ENCODE data around the gene STAT5B. TPM values are rescaled to one million over a fixed set of nuclear protein-coding genes. Genes with fewer than 3 reads are reported as not detected.

Gene STAT5B
- total and polyA plus RNA-seq, 9 of the 15 experiments (the other 6 are each of a cell fraction or from before 2014, with no cell fraction given) = 20.8 to 176 (median 92.4) TPM

GRCh38 chr17:42236760-42237159, 39.4 kb downstream of the STAT5B start:
- no TSS peak for BruUV-seq (replicated peaks)
- H3K4me1 ChIP-seq (replicated peaks in 1 of 2; ENCODE audit: control insufficient read depth in 2 of 2, insufficient read depth in 2 of 2, low read length in 2 of 2) = peaks cover 4 to 9% of the 10 kb centered on the region in 2 experiments; a peak in 3 of 5 replicates
- POLR2A ChIA-PET = interaction anchor here (0.5 to 2.0 kb wide), 2 partner anchors 14 to 184 kb away, joined by 3 to 6 read pairs; no protein-coding TSS in a partner anchor
- CTCF ChIA-PET (ENCODE audit: low intra/inter-chr PET ratio) = no interaction called here
- DNase-seq (ENCODE audit: extremely low read depth in 1 of 4, low spot score in 3 of 4) = no peak
- peaks cover 96% of the 10 kb centered on the region for H3K79me2 ChIP-seq (ENCODE audit: control insufficient read depth, insufficient read depth, low read length)
- 86% methylated on average over 7 of the region's 7 CpGs for WGBS (ENCODE audit: insufficient coverage, low coverage, missing lambda C conversion rate)
- peaks cover 36% of the 10 kb centered on the region for H3K36me3 ChIP-seq (ENCODE audit: control insufficient read depth, insufficient read depth, low read length)
- H3K9me1 ChIP-seq (ENCODE audit: control insufficient read depth, insufficient read depth, low read length) = no peaks in the 10 kb centered on the region
- H3K4me3 ChIP-seq = no peak overlapping the region
- no peak overlapping the region for H3K27ac ChIP-seq (ENCODE audit: extremely low read depth, low read depth, low read length)
- FAIRE-seq = no peak
- intact Hi-C loops (cut with micrococcal nuclease) (no loop called here), in situ Hi-C loops (cut with MboI) (no loop called here)
- no peak for ATAC-seq
- no peak overlapping the region for H2AFZ ChIP-seq (ENCODE audit: low read depth, low read length)
- H3K9ac ChIP-seq (ENCODE audit: insufficient read depth in 1 of 2, low read depth in 2 of 2, low read length in 2 of 2) = no peak overlapping the region
- no peaks in the 10 kb centered on the region for H4K20me1 ChIP-seq (replicated peaks; ENCODE audit: control insufficient read depth, insufficient read depth, low read length)
- no peaks in the 10 kb centered on the region for H3K9me3 ChIP-seq (replicated peaks; ENCODE audit: control insufficient read depth, insufficient read depth, low read depth, low read length)
- TF ChIP-seq MAX (CRISPR knock-in tag; IDR thresholded peaks at IDR 0.05) (no peak), CBX5 (IDR thresholded peaks at IDR 0.05; ENCODE audit: borderline replicate concordance, low read depth) (no peak), CEBPZ (IDR thresholded peaks at IDR 0.05; ENCODE audit: borderline replicate concordance, low read depth, low read length) (no peak), TCF7 (IDR thresholded peaks at IDR 0.05; ENCODE audit: borderline replicate concordance) (no peak), ZNF639 (CRISPR knock-in tag; conservative IDR thresholded peaks at IDR 0.05 in 1 of 2, IDR thresholded peaks at IDR 0.05 in 1 of 2) (no peak), MCM5 (IDR thresholded peaks at IDR 0.05; ENCODE audit: low read depth) (no peak), GTF2F1 (IDR thresholded peaks at IDR 0.05; ENCODE audit: low read depth, low read length) (no peak), ZNF75A (CRISPR knock-in tag; IDR thresholded peaks at IDR 0.05) (no peak), MED1 (CRISPR knock-in tag; IDR thresholded peaks at IDR 0.05; ENCODE audit: borderline replicate concordance) (no peak), GTF3C2 (IDR thresholded peaks at IDR 0.05; ENCODE audit: borderline replicate concordance, extremely low read depth, insufficient read length) (no peak), KAT7 (CRISPR knock-in tag; IDR thresholded peaks at IDR 0.05; ENCODE audit: borderline replicate concordance) (no peak)
- H3K4me2 ChIP-seq (ENCODE audit: insufficient read depth, low read length) = no peak overlapping the region
- no peaks in the 10 kb centered on the region for H3K27me3 ChIP-seq (ENCODE audit: control insufficient read depth in 2 of 2, insufficient read depth in 2 of 2, low read length in 2 of 2)

Data from K562 (cell line).